Measurements from ENCODE around the gene GJD4. TPM values are rescaled to one million over a fixed set of nuclear protein-coding genes. Genes with fewer than 3 reads are reported as not detected.

Gene GJD4
- total RNA-seq, 2 experiments from 2014 or later = not detected

DNA sequence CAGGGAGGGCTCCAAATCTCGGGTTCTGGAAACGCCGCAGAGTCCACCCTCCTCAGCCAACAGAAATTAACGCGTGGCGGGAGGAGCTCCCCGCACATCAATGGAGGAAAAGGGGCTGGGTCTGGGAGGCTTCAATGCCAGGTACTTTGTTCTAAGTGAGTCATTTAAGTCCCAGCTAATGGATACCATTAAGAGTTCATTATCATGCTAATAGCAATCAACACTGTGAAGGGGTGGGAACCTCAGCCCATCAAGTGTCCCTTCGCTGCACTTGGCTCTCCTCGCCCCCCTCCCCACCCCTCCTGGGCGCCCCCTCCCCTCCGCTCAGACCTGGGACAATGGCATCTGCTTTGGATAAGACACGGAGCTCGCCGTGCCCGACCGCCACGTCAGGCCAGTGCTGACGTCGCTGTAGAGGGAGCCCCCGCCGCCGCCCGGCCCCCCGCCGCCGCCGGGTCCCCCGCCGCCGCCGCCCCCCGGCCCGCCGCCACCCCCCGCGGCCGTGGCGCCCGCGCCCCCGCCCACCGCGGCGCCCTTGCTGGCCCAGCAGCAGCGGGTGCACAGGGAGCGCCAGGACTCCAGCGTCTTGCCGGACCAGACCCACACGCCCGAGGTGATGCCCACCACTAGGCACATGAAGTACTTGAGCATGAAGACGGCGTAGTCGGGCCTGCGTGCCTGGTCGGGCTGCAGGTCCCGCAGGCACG is 34.0 kb downstream of the GJD4 start:
- intact Hi-C loops (cut with micrococcal nuclease; ENCODE audit: unreplicated experiment) = loop anchor here (10.0 kb wide), 2 partner anchors 276 to 1086 kb away; no protein-coding TSS in a partner anchor
- no peak overlapping the region for H3K4me2 ChIP-seq (ENCODE audit: low read length)

GRCh38 chr10:35639728-35640401 is 34.7 kb downstream of the GJD4 start:
- no peak overlapping the region for H3K4me3 ChIP-seq (ENCODE audit: low read depth, low read length, poor library complexity, severe bottlenecking)
- H3K9me3 ChIP-seq (ENCODE audit: low read length) = no peaks in the 10 kb centered on the region
- POLR2A ChIA-PET = interaction anchor here (0.6 kb wide), 1 partner anchor 270 kb away, joined by 4 read pairs; no protein-coding TSS in a partner anchor
- H3K4me1 ChIP-seq (ENCODE audit: insufficient read depth, low read length, poor library complexity, severe bottlenecking) = peaks cover 17% of the 10 kb centered on the region
- no peak overlapping the region for H3K4me2 ChIP-seq (ENCODE audit: low read length)
- intact Hi-C loops (cut with micrococcal nuclease; ENCODE audit: unreplicated experiment) = loop anchor here (2.0 to 10.0 kb wide), 5 partner anchors 275 to 1085 kb away; partner anchors contain the start of gene CCNY
- no peak for TF ChIP-seq EZH2phosphoT487 (IDR thresholded peaks at IDR 0.05; ENCODE audit: borderline replicate concordance, low read depth, low read length)
- H2AFZ ChIP-seq (ENCODE audit: low read length) = no peak overlapping the region
- no peaks in the 10 kb centered on the region for H3K36me3 ChIP-seq (ENCODE audit: insufficient read depth, low read length)
- BruUV-seq (replicated peaks) = no TSS peak
- DNase-seq (ENCODE audit: low spot score) = no peak
- no peaks in the 10 kb centered on the region for H3K9me2 ChIP-seq (ENCODE audit: insufficient read depth, low read length)
- H4K20me1 ChIP-seq (ENCODE audit: insufficient read depth, low read length) = no peaks in the 10 kb centered on the region
- CTCF ChIA-PET (ENCODE audit: unreplicated experiment) = interaction anchor here (0.6 to 0.9 kb wide), 2 partner anchors 11 to 289 kb away, joined by 3 to 4 read pairs; no protein-coding TSS in a partner anchor
- no peaks in the 10 kb centered on the region for H3K79me2 ChIP-seq (ENCODE audit: insufficient read depth, low read depth, low read length)
- H3K27ac ChIP-seq (ENCODE audit: low read depth, low read length, poor library complexity, severe bottlenecking) = no peak overlapping the region

More for the DNA sequence above, 34.0 kb downstream of the GJD4 start:
- H2AFZ ChIP-seq (ENCODE audit: low read length) = no peak overlapping the region
- CTCF ChIA-PET (ENCODE audit: unreplicated experiment) = interaction anchor here (0.6 to 0.9 kb wide), 2 partner anchors 11 to 288 kb away, joined by 3 to 4 read pairs; no protein-coding TSS in a partner anchor
- H3K9me2 ChIP-seq (ENCODE audit: insufficient read depth, low read length) = no peaks in the 10 kb centered on the region
- H3K9me3 ChIP-seq (ENCODE audit: low read length) = no peaks in the 10 kb centered on the region
- no peak for DNase-seq (ENCODE audit: low spot score)
- no peak overlapping the region for H3K4me3 ChIP-seq (ENCODE audit: low read depth, low read length, poor library complexity, severe bottlenecking)
- no TSS peak for BruUV-seq (replicated peaks)
- no peaks in the 10 kb centered on the region for H3K79me2 ChIP-seq (ENCODE audit: insufficient read depth, low read depth, low read length)
- H3K36me3 ChIP-seq (ENCODE audit: insufficient read depth, low read length) = no peaks in the 10 kb centered on the region
- H3K27ac ChIP-seq (ENCODE audit: low read depth, low read length, poor library complexity, severe bottlenecking) = no peak overlapping the region
- no peak for TF ChIP-seq EZH2phosphoT487 (IDR thresholded peaks at IDR 0.05; ENCODE audit: borderline replicate concordance, low read depth, low read length)
- no peak for TF ChIP-seq CTCF (conservative IDR thresholded peaks at IDR 0.05; ENCODE audit: low read length)
- H3K4me1 ChIP-seq (ENCODE audit: insufficient read depth, low read length, poor library complexity, severe bottlenecking) = peaks cover 17% of the 10 kb centered on the region
- POLR2A ChIA-PET = interaction anchor here (0.6 kb wide), 1 partner anchor 269 kb away, joined by 4 read pairs; no protein-coding TSS in a partner anchor
- no peaks in the 10 kb centered on the region for H4K20me1 ChIP-seq (ENCODE audit: insufficient read depth, low read length)

- Histone ChIP-seq H3K36me3 (ENCODE audit: insufficient read depth, low read length) (no peaks in the 10 kb centered on the region), H2AFZ (ENCODE audit: low read length) (no peak overlapping the region), H3K27ac (ENCODE audit: low read depth, low read length, poor library complexity, severe bottlenecking) (no peak overlapping the region), H3K79me2 (ENCODE audit: insufficient read depth, low read depth, low read length) (no peaks in the 10 kb centered on the region), H3K4me1 (ENCODE audit: insufficient read depth, low read length, poor library complexity, severe bottlenecking) (peaks cover 17% of the 10 kb centered on the region), H4K20me1 (ENCODE audit: insufficient read depth, low read length) (no peaks in the 10 kb centered on the region), H3K4me2 (ENCODE audit: low read length) (peak overlapping the region; percentile 24; the same call in 1 of the 2 replicates), H3K9me2 (ENCODE audit: insufficient read depth, low read length) (no peaks in the 10 kb centered on the region), H3K9me3 (ENCODE audit: low read length) (no peaks in the 10 kb centered on the region), H3K4me3 (ENCODE audit: low read depth, low read length, poor library complexity, severe bottlenecking) (no peak overlapping the region)
- BruUV-seq (replicated peaks) = no TSS peak
- POLR2A ChIA-PET = no interaction called here
- TF ChIP-seq CTCF (conservative IDR thresholded peaks at IDR 0.05; ENCODE audit: low read length) = peak; percentile 28; the same call in 1 of the 2 replicates
- no peak for TF ChIP-seq EZH2phosphoT487 (IDR thresholded peaks at IDR 0.05; ENCODE audit: borderline replicate concordance, low read depth, low read length)
- peak; percentile 65 for DNase-seq (ENCODE audit: low spot score)
- intact Hi-C loops (cut with micrococcal nuclease; ENCODE audit: unreplicated experiment) = loop anchor here (2.0 to 10.0 kb wide), 3 partner anchors 304 to 894 kb away; partner anchors contain the start of gene CCNY
- CTCF ChIA-PET (ENCODE audit: unreplicated experiment) = no interaction called here
Measured at GRCh38 chr10:35640474-35640873, 35.3 kb downstream of the GJD4 start.
